Measurements from ENCODE around the gene HS3ST5. TPM values are rescaled to one million over a fixed set of nuclear protein-coding genes. Genes with fewer than 3 reads are reported as not detected.

HS3ST5 gene
- total RNA-seq, 1 experiment from 2014 or later = not detected

DNA sequence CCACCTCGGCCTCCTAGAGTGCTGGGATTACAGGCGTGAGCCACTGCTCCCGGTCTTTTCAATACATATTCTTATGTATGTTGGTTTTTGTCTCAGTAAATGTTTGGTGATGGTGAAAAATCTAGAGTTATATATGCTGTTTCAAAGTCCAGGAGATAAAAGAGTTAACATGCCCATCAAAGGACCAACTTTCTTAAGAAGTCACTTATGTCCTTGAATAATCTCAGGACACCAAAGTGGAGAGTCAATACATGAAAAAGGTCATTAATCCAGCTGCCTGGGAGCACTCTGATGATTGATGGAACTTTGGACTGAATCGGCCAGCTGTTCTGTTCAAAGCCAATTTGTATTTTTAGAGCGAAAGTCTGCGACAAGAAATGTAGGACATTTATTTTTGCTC, 312.1 kb downstream of the HS3ST5 start (continued):
- TF ChIP-seq, protein P1, sequence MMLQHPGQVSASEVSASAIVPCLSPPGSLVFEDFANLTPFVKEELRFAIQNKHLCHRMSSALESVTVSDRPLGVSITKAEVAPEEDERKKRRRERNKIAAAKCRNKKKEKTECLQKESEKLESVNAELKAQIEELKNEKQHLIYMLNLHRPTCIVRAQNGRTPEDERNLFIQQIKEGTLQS (IDR thresholded peaks at IDR 0.05) = no peak
- TF ChIP-seq SP1 (IDR thresholded peaks at IDR 0.05; ENCODE audit: low read depth) = no peak

DNA sequence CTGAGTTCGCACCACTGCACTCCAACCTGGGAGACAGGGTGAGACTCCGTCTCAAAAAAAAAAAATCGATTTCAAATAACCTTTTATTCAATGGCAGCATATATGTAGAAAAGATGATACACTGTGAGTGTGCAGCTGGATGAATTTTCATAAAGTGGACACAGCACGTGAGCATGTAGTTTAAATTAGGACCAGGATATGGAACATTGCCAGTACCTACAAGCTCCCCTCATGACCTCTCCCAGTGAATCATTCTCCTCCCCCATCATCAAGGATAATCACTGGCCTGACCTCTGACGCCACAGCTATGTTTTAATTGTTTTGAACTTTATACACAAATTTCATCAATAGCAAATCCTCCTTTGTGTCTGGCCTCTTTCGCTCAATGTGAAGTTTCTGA, 318.1 kb downstream of the HS3ST5 start:
- Histone ChIP-seq H3K4me1 (ENCODE audit: control insufficient read depth in 1 of 2, insufficient read depth in 2 of 2, low read length in 2 of 2) (peaks cover 0 to 4% of the 10 kb centered on the region in 2 experiments; a peak in 2 of 4 replicates), H3K36me3 (ENCODE audit: control insufficient read depth in 1 of 2, insufficient read depth in 2 of 2, low read length in 2 of 2) (no peaks in the 10 kb centered on the region), H3K9me3 (ENCODE audit: control insufficient read depth in 1 of 2, insufficient read depth in 1 of 2, low read depth in 1 of 2, low read length in 2 of 2) (no peaks in the 10 kb centered on the region), H3K9me2 (ENCODE audit: insufficient read depth) (no peaks in the 10 kb centered on the region), H3K79me2 (ENCODE audit: insufficient read depth, low read length) (no peaks in the 10 kb centered on the region), H3K9ac (ENCODE audit: low read length) (no peak overlapping the region), H3K27me3 (ENCODE audit: insufficient read depth, low read length) (no peaks in the 10 kb centered on the region), H3K27ac (ENCODE audit: low read depth, low read length) (no peak overlapping the region), H4K20me1 (ENCODE audit: insufficient read depth) (no peaks in the 10 kb centered on the region), H2AFZ (ENCODE audit: low read depth, low read length, poor library complexity, severe bottlenecking) (no peak overlapping the region), H3K4me2 (ENCODE audit: low read length) (no peak overlapping the region), H3K4me3 (replicated peaks in 1 of 2; ENCODE audit: low read depth in 1 of 2, low read length in 2 of 2) (no peak overlapping the region)
- ATAC-seq (no peak), DNase-seq (ENCODE audit: low read depth, low spot score) (no peak)
- RAD21 ChIA-PET (ENCODE audit: low non-redundant PET in 1 of 2, low total read pairs in 2 of 2, uncharacterized antibody in 2 of 2, unreplicated experiment in 2 of 2) = no interaction called here
- no peak for TF ChIP-seq POLR2A (IDR thresholded peaks at IDR 0.05; ENCODE audit: borderline replicate concordance, extremely low read depth, insufficient read depth, insufficient read length)
- no peak for TF ChIP-seq SIN3A (IDR thresholded peaks at IDR 0.05; ENCODE audit: low read depth)
- POLR2A ChIA-PET = no interaction called here
- CTCF ChIA-PET = no interaction called here
- no TSS peak for BruUV-seq (replicated peaks)
- intact Hi-C loops (cut with micrococcal nuclease) = no loop called here

DNA sequence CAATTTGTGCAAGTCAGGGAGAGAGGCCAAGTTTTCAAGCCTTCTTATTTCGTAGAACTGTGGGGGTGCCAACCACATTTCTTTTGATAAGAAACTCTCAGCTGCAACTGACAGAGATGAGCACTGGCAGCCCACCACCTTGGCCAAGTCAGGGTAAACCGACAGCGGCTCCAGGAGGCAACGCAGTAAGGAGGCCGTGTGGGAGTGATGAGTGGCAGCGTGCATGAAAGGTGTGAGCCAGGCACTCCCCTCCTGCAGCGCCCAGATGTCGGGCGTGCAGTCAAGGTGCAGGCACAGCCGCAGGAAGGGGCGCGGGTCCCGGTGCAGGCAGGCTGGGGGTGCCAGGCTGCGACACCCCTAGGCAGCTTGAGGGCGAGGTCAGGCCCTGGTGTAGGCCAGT, 322.6 kb downstream of the HS3ST5 start:
- Histone ChIP-seq H3K4me3 (replicated peaks in 1 of 2; ENCODE audit: low read depth in 1 of 2, low read length in 2 of 2) (no peak overlapping the region), H3K4me1 (ENCODE audit: control insufficient read depth in 1 of 2, insufficient read depth in 2 of 2, low read length in 2 of 2) (peaks cover 12 to 32% of the 10 kb centered on the region in 2 experiments), H3K79me2 (ENCODE audit: insufficient read depth, low read length) (no peaks in the 10 kb centered on the region), H2AFZ (ENCODE audit: low read depth, low read length, poor library complexity, severe bottlenecking) (no peak overlapping the region), H3K9me3 (ENCODE audit: control insufficient read depth in 1 of 2, insufficient read depth in 1 of 2, low read depth in 1 of 2, low read length in 2 of 2) (no peaks in the 10 kb centered on the region), H3K27me3 (ENCODE audit: insufficient read depth, low read length) (no peaks in the 10 kb centered on the region), H4K20me1 (ENCODE audit: insufficient read depth) (no peaks in the 10 kb centered on the region), H3K27ac (ENCODE audit: low read depth, low read length) (no peak overlapping the region), H3K9ac (ENCODE audit: low read length) (no peak overlapping the region), H3K4me2 (ENCODE audit: low read length) (no peak overlapping the region), H3K9me2 (ENCODE audit: insufficient read depth) (no peaks in the 10 kb centered on the region), H3K36me3 (ENCODE audit: control insufficient read depth in 1 of 2, insufficient read depth in 2 of 2, low read length in 2 of 2) (no peaks in the 10 kb centered on the region)
- ATAC-seq = no peak
- DNase-seq (ENCODE audit: low read depth, low spot score) = no peak
- intact Hi-C loops (cut with micrococcal nuclease) = no loop called here
- ChIA-PET POLR2A (no interaction called here), RAD21 (ENCODE audit: low non-redundant PET in 1 of 2, low total read pairs in 2 of 2, uncharacterized antibody in 2 of 2, unreplicated experiment in 2 of 2) (no interaction called here), CTCF (no interaction called here)
- BruUV-seq (replicated peaks) = no TSS peak
- TF ChIP-seq, protein P2, sequence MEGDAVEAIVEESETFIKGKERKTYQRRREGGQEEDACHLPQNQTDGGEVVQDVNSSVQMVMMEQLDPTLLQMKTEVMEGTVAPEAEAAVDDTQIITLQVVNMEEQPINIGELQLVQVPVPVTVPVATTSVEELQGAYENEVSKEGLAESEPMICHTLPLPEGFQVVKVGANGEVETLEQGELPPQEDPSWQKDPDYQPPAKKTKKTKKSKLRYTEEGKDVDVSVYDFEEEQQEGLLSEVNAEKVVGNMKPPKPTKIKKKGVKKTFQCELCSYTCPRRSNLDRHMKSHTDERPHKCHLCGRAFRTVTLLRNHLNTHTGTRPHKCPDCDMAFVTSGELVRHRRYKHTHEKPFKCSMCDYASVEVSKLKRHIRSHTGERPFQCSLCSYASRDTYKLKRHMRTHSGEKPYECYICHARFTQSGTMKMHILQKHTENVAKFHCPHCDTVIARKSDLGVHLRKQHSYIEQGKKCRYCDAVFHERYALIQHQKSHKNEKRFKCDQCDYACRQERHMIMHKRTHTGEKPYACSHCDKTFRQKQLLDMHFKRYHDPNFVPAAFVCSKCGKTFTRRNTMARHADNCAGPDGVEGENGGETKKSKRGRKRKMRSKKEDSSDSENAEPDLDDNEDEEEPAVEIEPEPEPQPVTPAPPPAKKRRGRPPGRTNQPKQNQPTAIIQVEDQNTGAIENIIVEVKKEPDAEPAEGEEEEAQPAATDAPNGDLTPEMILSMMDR (IDR thresholded peaks at IDR 0.05 in 2 of 3, conservative IDR thresholded peaks at IDR 0.05 in 1 of 3; ENCODE audit: borderline replicate concordance in 1 of 3, insufficient read depth in 1 of 3, low read depth in 2 of 3, low read length in 2 of 3) = no peak
- TF ChIP-seq FOSL1 (IDR thresholded peaks at IDR 0.05; ENCODE audit: low read depth) (no peak), POLR2AphosphoS5 (IDR thresholded peaks at IDR 0.05; ENCODE audit: low read depth, low read length) (no peak), EZH2 (IDR thresholded peaks at IDR 0.05) (no peak), CEBPB (IDR thresholded peaks at IDR 0.05; ENCODE audit: low read depth) (no peak), TCF7L2 (IDR thresholded peaks at IDR 0.05; ENCODE audit: borderline replicate concordance, extremely low read depth, insufficient read depth, insufficient read length) (no peak), JUND (IDR thresholded peaks at IDR 0.05) (no peak), EGR1 (IDR thresholded peaks at IDR 0.05; ENCODE audit: low read depth) (no peak), YY1 (IDR thresholded peaks at IDR 0.05; ENCODE audit: extremely low read depth, insufficient replicate concordance, low read depth, low read length) (no peak), CBX3 (IDR thresholded peaks at IDR 0.05; ENCODE audit: low read depth) (no peak)
- TF ChIP-seq, protein P3, sequence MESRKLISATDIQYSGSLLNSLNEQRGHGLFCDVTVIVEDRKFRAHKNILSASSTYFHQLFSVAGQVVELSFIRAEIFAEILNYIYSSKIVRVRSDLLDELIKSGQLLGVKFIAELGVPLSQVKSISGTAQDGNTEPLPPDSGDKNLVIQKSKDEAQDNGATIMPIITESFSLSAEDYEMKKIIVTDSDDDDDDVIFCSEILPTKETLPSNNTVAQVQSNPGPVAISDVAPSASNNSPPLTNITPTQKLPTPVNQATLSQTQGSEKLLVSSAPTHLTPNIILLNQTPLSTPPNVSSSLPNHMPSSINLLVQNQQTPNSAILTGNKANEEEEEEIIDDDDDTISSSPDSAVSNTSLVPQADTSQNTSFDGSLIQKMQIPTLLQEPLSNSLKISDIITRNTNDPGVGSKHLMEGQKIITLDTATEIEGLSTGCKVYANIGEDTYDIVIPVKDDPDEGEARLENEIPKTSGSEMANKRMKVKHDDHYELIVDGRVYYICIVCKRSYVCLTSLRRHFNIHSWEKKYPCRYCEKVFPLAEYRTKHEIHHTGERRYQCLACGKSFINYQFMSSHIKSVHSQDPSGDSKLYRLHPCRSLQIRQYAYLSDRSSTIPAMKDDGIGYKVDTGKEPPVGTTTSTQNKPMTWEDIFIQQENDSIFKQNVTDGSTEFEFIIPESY (IDR thresholded peaks at IDR 0.05; ENCODE audit: extremely low read depth, insufficient replicate concordance, low read length) = no peak
- TF ChIP-seq, protein P1 (IDR thresholded peaks at IDR 0.05) = no peak
- TF ChIP-seq, protein P4, sequence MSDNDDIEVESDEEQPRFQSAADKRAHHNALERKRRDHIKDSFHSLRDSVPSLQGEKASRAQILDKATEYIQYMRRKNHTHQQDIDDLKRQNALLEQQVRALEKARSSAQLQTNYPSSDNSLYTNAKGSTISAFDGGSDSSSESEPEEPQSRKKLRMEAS (IDR thresholded peaks at IDR 0.05) = no peak

Data from HCT116 (cell line).